ENCODE measurements around the gene PRSS8.
"Not testable (repeated sequence)": the region's sequence is repeated elsewhere in the genome, so short reads cannot be mapped to it uniquely, and the experiment has no call there.

The PRSS8 gene

GRCh38 chr16:31135535-31136286, at the start of gene PRSS8:
TSS of gene PRSS8 (minus strand) at chr16:31135727. CDS start at chr16:31135498, 229 bp downstream.
- no peak for DNase-seq

DNA sequence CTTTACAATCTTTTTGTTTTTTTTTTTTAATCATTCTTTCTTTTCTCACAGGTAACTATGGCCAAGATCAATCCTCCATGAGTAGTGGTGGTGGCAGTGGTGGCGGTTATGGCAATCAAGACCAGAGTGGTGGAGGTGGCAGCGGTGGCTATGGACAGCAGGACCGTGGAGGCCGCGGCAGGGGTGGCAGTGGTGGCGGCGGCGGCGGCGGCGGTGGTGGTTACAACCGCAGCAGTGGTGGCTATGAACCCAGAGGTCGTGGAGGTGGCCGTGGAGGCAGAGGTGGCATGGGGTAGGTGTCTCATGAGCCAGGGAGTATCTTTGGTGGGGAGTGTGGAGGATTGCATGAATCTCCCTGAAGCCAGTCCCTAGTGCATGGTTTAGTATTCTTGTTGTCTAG, 49.4 kb upstream of the PRSS8 start:
- no peak for DNase-seq

DNA sequence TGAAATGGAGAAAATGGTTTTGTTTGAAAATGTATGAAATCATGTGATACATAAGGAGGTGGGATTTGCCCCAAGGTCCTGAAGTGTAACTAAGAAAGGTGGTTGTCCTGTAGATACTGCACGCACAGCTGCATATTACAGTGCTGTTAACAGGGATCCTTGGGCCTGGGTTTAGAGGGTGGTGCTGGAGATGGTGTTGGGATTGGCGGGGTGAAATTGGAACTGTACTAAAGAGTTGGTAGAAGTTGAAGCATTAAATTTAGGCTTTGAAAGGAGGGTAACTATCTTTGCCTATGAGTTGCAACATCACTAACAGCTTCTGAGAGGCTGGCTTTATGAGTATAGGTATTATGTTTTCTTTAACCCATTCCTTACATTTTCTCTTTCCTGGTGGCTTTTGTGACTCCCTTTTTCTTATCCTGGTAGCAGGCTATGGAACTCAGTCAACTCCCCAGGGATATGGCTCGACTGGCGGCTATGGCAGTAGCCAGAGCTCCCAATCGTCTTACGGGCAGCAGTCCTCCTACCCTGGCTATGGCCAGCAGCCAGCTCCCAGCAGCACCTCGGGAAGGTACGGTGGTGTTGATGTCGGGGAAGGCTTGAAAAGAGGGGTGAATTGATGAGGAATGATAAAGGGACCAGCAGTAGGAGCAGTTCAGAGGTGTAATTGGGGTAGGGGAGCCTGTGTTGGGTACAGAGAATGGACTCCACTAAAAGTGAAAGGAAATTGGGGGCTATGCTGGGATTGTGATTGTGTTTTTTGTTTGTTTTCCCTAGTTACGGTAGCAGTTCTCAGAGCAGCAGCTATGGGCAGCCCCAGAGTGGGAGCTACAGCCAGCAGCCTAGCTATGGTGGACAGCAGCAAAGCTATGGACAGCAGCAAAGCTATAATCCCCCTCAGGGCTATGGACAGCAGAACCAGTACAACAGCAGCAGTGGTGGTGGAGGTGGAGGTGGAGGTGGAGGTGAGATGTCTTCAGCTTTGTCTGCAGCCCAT, 48.2 kb upstream of the PRSS8 start:
- DNase-seq: no peak

- DNase-seq: no peak
Measured at GRCh38 chr16:31182391-31182790, 46.9 kb upstream of the PRSS8 start.

- no peak for DNase-seq
Measured at GRCh38 chr16:31181102-31181830, 45.7 kb upstream of the PRSS8 start.

- DNase-seq: peak; percentile 92 to 98 (median 94)
Measured at GRCh38 chr16:31179747-31180459, 44.4 kb upstream of the PRSS8 start, which contains the start of gene FUS. TSS of gene FUS (plus strand) at chr16:31180139. CDS start at chr16:31180215, 76 bp downstream.

DNA sequence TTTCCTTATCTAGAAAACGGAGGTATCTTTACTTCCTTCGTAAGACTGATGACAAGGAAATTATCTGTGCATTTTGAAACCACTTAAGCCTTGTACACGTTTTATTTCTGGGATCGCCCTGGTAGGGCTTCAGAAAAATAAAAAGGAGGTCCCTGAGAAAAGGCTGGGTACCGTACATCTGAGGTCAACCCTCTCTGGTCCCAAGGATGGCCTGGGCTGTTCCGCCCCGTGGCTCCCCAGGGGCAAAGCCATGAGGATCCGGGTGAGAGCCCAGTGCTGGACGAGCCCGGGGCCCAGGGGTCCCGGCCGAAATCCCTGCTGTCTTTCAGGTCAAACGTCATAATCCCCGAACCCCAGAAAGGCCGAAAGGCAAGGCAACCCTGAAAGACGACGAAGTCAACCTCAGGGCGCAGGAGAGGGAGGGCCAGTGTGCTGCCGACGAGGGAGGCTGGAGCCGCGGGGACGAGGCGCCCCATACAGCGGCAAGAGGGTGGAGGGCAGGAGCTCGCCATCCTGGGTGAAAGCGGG, 43.8 kb upstream of the PRSS8 start:
- no peak for DNase-seq

DNA sequence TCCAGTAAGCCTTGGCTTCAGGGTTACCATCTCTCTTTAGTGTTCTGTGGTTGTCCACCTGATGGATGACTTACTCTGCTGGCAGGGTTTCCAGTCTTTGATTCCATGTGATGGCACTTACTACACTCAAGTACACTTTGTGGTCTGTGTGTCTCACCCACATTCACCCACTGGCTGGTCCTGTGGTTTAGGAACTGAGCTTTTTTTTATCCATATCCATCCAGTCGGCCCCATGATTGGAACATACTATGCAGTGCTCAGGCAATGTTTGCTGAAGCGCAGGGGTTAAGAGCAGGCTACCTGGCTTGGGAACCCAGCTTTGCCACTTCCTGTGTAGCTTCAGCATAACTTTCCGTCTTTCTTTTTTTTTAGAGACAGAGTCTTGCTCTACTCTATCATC, 41.6 kb upstream of the PRSS8 start:
- peak in 1 of 4 experiments; percentile 30 for DNase-seq

- not testable (repeated sequence) for DNase-seq
Measured at GRCh38 chr16:31170048-31170447, 34.5 kb upstream of the PRSS8 start.

GRCh38 chr16:31168848-31169247, 33.3 kb upstream of the PRSS8 start:
- DNase-seq: no peak

- DNase-seq: no peak
Measured at GRCh38 chr16:31167315-31167714, 31.8 kb upstream of the PRSS8 start.

DNA sequence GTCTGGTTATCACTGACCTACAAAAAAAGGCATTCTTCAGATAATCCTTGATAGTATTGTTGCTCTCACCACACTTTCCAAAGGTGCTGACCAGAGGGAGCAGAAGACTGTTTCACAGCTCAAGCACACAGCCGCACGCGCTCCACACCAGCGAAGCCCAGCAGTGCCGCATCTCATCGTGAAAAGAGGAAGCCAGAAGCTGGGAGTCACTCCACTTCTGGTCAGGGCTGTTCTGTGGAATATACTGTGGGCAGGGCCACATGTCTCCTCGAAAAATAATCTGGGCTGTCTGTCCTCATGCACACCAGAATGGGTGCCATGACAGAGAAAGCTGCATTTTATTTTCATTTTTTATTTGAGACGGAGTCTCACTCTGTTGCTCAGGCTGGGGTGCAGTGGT, 21.6 kb upstream of the PRSS8 start:
- no peak for DNase-seq

GRCh38 chr16:31150976-31151375, 15.4 kb upstream of the PRSS8 start:
- DNase-seq: not testable (repeated sequence)

GRCh38 chr16:31149894-31150890, 14.7 kb upstream of the PRSS8 start, which contains the start of gene PRSS36:
TSS of gene PRSS36 (minus strand) at chr16:31150066. CDS start at chr16:31150035, 31 bp downstream.
- no peak for DNase-seq

DNA sequence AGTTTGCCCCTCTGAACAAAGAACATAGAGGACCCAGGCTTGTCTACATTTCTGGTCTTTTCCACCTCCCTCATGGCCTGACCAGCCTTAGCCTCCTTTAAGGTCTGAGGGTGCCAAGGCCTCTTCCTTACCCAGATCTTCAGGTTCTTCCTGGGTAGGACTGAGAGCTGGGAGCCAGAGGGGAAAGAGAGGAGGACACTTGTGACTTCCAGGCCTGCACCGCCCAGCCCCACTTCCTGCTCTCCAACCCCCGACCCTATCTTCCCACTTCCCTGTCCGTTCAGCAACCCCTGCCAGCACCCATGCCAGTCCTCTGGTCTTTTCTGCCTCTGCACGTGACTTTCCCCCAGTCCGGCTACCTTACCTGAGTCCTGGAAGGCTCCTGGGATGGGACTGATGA, 13.8 kb upstream of the PRSS8 start:
- DNase-seq: no peak

DNA sequence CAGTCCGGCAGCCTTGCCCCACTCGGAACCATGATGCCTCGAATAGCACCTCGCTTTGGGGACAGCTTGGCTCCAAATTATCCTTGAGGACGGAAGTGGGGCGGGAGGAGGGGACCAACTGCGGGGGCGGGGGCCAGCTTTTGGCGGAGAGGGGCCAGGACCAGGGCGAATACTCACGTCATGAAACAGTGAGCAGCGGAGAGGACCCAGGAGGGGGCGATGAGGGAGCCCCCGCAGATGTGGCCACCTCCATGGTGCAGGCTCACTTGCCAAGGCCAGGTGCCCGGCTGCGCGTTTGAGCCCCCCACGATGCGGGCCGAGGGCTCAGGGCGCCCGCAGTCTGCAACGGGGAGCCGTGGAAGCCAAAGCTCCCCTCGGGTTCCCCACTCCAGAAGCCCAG, 13.4 kb upstream of the PRSS8 start:
- DNase-seq: no peak

DNA sequence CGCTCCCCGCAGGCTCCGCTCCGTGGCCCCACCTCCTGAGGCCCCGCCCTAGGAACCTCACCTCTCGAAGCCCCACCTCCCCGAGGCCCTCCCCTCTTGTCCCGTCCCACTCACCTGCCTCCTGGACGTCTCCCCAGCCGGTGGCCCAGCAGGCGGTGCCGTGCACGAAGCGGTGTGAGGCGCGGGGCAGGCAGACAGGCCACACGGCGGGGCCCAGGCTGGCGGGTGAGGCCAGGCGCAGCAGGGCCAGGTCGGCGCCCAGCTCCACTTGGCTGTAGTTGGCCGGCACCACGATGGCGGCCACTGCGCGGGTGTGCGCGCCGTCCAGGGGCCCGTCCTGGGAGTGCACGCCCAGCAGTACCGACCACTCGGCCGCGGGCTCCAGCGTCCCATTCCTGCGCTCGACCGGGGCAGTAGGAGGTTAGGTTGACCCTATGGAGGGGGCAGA, 12.8 kb upstream of the PRSS8 start:
- no peak for DNase-seq

GRCh38 chr16:31147574-31147973, 12.0 kb upstream of the PRSS8 start:
- DNase-seq: no peak

DNA sequence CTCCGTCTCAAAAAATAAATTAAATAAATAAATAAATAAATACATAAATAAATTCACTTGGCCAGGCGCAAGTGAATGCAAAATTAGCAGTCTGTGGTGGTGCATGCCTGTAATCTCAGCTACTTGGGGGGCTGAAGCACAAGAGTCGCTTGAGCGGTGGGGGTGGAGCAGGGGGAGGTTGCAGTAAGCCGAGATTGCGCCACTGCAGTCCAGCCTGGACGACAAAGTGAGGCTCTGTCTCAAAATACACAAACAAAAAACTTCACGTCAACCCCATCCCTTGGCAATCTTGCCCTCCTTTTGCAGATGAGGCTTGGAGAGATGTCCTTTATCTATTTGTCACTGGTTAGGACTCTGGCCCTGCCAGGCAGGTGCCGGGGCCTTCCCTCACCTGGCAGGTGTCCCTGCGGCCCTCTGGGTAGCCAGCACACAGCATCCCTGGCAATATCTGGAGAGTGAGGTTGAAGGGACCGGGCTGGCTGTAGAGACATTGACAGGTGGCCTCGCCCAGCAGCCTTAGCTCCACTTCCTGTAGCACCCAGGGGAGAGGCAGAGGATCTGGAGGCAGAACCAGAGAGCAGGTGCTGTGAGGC, 10.0 kb upstream of the PRSS8 start:
- no peak for DNase-seq

GRCh38 chr16:31144418-31144817, 8.9 kb upstream of the PRSS8 start:
- DNase-seq: not testable (repeated sequence)

All from activated naive CD4-positive, alpha-beta T cell (primary cell).